ENCODE data around the gene HSDL1. TPM values are rescaled to one million over a fixed set of nuclear protein-coding genes. Genes with fewer than 3 reads are reported as not detected.
A peak's percentile ranks its signal among the peaks of the same experiment; 100 is the strongest.

Gene HSDL1
- 18.3 TPM for total RNA-seq

DNA sequence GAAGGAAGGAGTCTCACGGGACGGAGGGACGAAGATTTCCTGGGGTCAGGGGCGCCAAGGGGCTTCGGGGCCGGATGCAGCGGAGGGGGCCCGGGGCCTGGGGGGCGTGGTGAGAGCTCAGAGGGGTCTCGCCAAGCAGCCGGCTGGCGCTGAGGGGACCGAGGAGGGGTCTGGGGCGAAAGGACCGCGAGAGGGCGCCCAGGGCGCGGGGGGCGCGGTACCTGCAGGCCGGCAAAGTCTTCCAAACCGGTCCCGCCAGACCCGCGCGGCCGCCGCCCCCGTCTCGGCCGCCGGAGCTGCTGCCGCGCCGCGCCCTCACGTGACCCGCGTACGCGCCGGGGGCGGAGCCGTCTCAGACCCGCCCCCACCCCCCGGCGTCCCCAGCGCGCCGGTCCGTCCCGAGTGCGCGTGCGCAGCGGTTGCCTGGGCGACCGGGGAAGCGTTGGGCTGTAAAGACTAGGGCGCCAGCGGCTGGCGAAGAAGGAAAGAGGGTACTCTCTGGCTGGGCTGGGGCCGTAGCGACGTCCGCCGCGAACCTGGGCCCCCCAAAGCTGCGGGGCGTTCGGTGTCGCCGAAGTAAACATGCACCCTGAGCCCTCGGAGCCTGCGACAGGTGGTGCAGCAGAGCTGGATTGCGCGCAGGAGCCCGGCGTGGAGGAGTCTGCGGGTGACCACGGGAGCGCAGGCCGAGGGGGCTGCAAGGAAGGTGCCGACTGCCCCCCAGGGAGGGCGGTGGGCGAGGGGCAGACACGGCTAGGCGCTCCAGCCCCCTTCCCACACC lies at the start of gene HSDL1, which contains the start of gene DNAAF1:
Gene HSDL1, minus strand, starts transcription at position 319 of the 781 bp plus-strand sequence. CDS start 13,856 bp downstream, outside the sequence.
Gene DNAAF1, plus strand, starts transcription at position 450 of the 781 bp plus-strand sequence. Its CDS starts 133 bp downstream, at position 583.
- peak; percentile 93 for DNase-seq (ENCODE audit: low spot score)

DNA sequence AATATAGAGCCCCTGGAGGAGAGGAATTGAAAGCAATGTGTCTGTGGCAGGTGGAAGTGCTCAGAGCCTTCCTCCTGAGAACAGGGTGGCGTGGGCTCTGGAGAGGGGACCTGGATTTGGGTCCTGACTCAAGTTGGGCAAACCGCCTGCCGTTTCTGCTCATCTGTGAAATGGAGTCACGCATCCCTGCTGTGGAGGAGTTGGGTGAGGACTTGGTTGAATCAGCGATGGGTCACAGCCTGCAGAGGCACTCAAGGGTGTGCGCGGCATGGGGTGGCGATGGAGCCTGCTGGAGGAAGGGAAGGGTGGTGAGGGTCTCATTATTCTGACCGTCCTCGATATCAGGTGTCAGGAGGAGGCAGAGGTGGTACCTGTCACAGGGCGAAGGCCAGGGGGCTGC lies 49.0 kb upstream of the HSDL1 start:
- no peak for DNase-seq (ENCODE audit: low spot score)

DNA sequence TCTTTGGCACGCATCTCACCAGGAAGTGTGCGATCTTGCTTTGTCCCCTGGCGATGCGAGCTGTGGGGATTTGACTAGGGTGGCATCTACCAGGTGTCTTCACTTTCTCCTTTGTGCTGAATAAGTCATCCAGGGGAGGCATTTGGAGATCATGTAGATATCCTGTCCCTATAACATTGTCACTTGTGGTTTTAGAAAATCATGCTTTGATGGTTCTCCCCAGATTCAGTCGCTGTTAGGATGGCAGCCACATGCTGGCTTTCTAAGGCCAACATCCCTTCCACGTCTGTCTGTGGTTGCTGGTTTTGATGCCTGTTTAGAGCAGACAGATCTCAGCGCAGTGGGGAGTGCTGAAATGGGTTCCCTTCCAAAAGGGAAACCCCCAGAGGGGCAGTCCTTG lies 48.5 kb upstream of the HSDL1 start:
- DNase-seq (ENCODE audit: low spot score): no peak

DNA sequence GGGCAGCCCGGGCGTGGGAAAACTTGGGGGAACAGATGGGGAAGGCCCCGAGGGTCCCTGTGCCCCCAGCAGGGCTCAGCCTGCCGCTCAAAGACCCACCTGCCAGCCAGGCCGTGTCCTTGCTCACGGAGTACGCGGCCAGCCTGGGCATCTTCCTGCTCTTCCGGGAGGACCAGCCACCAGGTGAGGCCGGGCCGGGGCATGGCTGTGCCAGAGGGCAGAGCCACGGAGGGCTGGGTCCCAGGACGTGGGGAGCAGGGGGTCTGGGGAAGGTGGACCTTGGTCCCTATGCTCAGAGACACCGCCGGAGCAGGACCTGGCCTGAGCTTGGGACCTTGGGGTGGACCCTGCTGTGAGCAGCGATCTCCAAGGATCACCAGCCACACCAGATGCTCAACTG lies 46.5 kb upstream of the HSDL1 start:
- DNase-seq (ENCODE audit: low spot score): no peak

DNA sequence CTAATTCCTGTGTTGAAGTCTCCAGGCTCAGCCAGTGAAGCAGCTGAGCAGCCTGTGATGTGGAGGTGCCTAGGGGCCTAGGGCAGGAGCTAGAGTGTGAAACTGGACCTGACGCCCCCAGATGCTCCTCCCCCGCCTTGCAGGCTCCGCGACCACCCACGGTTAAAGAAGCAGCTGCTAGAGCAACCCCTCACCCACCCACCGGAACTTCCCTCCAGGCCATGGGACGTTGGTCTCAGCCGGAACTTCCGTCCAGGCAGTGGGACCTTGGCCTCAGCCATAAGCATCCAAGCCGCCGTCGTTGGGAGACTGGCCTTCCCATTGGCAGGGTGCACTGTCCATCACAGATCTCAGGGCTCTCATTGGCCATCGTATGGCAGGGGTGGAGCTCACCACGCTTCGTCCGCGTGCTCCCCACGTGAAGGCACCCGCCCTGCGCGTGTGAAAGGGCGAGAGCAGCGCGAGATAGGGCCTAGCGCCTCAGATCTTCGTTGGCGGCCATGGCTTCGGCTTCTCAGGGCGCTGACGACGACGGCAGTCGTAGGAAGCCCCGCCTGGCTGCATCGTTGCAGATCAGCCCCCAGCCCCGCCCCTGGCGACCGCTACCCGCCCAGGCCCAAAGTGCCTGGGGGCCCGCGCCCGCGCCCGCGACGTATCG lies 45.9 kb upstream of the HSDL1 start, which contains the start of gene ADAD2:
Gene ADAD2, plus strand, starts transcription at position 427 of the 658 bp plus-strand sequence. Its CDS starts 74 bp downstream, at position 501.
- no peak for DNase-seq (ENCODE audit: low spot score)

DNA sequence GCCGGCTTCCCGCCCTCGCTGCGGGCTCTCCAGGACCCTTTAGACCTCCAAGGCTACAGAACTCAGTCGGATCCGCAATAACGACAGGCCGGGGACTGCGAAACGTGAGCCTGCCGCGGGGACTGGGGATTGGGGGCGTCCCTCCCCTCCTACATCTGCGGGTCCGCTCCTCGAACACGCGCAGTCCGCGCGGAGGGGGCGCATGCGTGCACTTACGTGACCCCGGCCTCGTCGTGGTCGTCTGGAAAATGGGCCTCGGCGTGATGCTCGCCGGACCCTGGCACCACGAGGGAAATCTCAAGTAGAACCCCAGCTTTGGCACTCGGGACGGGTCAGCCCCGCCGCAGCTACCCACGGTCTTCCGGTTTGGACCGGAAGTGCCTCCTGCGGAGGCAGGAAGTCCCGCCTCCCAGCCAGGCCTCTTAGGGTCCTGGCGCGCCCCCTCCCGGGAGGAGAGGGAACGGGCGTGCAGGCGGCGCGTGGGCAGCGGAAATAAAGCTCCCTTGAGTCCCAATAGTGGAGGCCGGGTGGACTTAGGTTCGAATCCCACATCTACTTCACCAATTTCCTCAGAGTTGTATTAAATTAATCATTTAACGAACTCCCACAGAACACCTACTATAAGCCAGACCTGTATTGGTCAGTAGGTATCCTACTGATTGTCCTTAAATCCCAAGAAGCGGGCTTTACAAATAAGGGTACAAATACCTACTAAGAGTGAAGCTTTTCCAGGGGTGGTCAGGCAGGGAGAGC lies 41.9 kb upstream of the HSDL1 start, which contains the start of gene TAF1C:
Gene TAF1C, minus strand, starts transcription at position 373 of the 753 bp plus-strand sequence. CDS start 2,069 bp downstream, outside the sequence.
- peak; percentile 92 for DNase-seq (ENCODE audit: low spot score)

DNA sequence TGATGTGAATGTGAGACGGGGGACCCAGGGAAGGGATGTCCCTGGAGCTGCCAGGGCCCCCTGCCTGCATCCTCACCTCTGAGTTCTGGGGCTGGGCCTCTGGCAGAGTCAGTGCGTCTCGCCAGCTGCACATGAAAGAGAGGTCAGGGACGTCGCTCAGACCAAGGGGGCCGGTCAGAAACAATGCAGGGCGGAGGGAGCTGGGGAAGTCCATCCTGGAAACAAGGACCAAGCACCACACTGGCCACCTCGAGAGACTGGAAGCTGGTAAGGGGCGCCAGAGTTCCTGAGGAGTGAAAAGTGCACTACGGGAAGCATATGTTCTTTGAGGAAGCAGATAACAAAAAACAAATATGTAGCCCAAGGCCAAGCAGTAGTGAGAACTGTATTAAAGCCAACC lies 39.8 kb upstream of the HSDL1 start:
- no peak for DNase-seq (ENCODE audit: low spot score)

DNA sequence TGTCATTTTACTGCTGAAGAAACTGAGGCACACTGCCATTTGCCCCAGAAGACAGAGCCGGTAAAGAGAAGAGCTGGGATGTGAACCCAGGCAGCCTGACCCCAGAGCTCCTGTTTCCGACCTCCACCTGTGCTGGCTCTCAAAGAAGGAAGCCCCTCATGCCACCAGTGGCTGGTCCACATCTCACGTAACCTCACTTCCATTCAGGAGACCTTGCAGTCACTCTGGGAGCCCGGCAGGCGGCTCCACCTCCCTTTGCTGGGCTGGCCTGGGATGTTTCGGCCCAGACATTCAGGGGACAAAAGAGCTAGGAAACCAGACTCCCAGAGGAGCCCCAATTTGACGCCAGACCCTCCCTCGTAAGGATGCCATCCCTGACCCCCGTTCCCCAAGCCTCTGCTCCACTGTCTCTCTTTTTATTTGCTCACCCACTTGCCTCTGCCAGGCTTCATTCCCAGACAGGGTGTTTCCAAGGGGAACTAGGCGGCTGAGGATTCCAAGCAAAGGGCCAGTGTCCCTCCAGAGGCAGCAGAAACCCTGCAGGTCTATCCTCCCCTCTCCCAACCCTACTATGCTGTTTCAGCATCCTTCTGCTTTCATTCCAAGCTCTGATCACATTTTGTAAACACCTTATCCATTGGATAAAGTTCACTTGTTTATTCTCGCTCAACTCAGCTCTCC lies 39.1 kb upstream of the HSDL1 start:
- DNase-seq (ENCODE audit: low spot score): no peak

DNA sequence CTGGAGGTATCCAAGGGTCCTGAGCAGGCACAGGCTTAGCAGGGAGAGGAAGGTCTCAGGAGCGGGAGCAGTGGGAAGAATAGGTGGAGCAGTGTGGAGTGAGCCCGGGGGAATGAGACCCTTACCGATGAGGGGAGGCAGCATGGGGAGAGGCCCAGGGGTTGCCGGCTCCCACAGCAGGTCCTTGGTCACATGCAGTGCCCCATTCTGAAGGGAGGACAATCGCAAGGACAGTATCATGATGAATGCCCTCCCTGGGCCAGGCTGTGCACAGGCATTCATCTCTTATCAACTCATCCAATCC lies 38.5 kb upstream of the HSDL1 start:
- DNase-seq (ENCODE audit: low spot score): no peak

DNA sequence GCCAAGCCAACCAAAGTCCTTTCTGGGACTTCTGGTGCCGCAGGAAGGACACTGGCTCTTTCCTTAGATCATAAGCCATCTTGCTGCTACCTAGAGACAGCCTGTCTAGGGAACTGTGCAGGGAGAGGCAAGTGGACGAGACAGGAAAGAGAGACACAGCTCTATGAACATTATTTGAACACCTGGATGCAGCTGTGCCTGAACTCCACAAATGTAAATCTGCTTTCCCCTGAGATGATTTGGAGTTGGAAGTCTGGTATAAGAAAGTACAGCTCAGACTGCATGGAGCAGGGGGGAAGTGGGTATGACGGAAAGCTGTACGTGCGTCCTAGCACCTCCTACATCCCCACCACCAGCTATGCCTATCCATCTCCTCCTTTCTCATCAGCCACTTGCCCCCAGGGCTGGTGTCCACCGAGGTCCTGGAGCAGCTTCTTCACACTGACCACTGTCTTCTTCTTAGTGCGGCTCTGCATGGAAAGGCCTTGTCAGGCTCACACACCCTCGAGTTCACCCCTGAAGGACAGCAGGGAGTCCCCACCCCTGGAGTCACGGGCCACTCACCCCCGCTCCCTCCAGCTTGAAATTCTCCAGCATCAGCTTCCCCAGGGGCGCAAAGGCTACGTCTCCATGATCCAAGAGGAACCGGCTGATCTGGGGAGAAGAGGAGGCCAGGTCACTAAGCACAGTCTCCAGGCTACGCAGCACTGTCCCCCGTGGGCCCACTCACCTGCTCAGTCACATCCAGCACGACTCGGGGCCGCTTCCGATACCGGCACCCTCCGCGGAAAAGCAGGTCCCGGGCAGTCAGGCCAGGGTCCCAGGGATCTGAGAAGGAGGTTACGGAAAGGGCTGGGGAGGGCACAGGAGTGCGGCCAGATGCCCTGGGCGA lies 37.9 kb upstream of the HSDL1 start:
- DNase-seq (ENCODE audit: low spot score): no peak

DNA sequence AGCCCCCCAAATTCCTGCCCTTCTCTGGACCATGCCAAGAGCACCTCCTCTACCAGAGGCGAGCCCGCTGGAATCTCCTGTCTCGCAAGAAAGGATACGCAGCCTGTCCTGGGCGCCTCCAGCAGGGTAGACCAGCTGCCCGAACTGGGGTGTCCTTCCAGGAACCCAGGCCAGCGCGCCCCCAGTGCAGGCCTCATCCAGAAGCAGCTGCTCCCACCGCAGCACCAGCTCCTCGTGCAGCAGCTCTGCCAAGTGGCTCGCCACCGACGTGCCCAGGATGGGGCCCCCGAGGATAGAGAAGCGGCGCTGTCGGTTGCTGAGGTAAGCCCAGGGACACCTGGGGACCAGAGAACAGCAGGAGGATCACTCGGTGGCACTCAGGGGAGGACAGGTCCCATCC lies 37.1 kb upstream of the HSDL1 start:
- no peak for DNase-seq (ENCODE audit: low spot score)

DNA sequence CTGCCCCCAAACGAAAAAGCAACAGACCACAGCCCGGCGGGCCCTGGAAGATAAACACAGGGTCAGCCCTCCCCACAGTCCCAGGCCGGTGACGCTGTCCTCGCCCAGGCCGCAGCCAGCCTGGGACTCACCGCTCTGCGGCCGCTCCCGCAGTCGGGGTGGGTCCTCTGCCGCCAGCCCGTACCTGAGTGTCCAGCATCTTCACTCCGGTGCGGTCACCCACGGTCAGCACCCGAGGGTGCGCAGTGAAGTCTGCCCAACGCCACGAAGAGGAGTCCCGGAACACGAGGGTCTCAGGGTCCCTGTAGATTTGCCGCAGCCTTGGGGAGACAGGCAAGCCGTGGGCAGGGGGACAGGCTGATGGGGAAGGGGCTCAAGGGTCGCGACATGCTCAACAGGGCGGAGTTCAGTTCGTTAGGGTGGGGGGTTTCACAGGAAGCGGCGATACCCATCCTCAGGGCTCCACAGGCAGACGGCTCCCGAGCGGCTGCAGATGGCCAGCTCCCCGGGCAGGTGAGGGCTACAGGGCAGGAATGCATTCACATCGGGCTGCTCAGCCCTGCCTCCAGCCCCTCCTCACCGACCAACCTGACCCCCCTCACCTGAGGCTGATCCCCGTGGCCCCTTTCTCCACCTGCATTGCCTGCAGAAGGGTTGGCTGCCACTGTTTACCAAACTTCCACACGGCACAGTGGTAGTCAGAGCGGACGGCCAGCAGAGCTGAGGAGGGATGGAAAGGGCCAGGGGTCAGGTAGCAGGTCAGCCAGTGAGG lies 36.4 kb upstream of the HSDL1 start:
- no peak for DNase-seq (ENCODE audit: low spot score)

DNA sequence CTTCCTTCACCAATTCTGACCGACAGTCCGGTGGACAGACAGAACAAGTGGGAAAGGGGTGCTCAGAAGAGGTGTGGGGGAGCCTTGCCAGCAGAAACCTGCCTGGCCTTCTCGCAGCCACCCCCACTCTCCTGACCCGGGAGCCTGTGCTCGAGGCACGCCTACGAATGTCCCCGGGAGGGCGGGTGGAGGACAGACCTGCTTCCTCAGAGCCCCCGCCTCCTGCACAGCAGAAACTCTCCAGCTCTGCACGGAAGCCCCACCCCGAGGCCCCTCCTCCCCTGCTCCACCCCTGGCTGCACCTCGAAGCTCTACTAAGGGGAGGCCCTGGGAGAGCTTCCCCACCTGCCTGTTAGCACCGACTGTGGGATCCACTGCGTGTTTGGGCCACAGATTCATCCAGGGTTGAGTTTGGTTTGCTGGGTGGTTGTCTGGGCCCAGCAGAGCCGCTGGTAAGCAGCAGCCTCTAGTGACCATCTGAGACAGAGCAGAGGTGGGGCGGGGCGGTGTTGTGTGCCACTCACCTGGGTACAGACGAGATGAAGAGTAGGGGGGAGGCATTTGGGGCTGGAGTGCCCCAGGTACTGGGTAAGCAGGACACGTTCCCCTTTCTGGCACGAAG lies 35.7 kb upstream of the HSDL1 start:
- no peak for DNase-seq (ENCODE audit: low spot score)

DNA sequence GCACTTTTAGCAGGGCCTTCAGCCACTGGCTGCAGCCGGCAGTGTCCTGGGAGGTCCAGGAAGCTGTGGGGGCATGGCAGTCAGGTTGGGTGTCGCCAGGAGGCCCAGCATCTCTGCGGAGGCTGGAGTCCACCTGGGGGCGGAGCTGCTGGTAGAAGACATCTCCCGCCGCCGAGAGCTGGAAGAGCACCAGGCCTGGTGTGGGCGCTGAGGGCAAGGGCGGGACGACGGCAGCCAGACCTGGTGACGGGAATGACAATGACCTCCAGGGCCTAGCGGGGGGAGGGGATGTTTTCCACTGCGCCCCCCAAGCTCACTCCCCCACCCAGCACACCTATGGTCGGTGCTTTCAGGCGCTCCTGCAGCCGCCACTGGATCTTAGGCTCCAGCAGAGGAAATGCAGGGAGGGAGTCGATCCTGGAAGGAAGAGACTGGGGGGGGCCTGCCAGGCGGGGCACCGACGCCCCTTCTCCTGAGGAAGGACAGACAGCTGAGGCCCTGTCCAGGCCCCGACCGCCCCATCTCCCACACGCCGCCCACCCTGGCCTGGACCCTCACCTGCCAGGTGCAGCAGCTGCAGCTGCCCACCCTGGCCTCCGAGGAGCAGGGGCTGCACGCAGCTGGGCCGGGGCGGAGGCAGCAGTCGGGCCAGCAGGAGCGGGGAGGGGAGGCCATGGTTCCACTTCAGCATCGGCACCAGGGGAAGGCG lies 34.8 kb upstream of the HSDL1 start:
- no peak for DNase-seq (ENCODE audit: low spot score)

DNA sequence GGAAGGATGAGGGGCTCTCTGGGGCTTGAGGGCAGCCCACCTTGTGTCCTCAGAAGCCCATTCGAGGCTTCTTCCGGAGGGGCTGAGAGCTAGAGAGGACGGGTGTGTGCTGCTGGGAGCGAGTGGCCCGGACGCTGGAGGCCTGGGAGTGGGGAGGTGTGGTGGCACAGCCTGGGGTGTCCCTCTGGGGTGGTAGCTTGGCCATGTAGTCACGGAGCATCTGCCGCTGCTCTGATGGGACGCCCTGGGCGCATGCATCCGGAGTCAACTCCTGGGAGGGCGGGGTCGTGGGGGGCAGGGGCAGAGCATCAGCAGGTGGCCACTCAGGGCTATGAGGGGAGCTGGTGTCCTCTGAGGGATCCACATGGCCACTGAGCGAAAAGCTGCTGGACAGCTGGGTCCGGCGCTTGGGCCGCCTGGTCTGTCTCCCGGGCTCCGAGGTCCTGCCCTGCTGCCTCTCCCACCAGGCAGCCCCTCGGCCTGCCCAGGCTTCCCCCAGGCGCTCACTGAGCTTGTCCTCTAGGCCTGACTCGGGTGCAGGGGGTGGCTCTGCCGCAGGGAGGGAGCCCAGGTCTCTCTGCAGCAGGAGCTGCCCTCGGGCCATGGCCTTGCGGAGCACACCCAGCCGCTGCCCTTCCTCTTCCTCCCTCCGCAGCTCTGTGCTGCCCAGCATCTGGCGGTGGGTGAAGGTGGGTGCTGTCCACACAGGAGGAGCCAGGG lies 34.1 kb upstream of the HSDL1 start:
- DNase-seq (ENCODE audit: low spot score): no peak

DNA sequence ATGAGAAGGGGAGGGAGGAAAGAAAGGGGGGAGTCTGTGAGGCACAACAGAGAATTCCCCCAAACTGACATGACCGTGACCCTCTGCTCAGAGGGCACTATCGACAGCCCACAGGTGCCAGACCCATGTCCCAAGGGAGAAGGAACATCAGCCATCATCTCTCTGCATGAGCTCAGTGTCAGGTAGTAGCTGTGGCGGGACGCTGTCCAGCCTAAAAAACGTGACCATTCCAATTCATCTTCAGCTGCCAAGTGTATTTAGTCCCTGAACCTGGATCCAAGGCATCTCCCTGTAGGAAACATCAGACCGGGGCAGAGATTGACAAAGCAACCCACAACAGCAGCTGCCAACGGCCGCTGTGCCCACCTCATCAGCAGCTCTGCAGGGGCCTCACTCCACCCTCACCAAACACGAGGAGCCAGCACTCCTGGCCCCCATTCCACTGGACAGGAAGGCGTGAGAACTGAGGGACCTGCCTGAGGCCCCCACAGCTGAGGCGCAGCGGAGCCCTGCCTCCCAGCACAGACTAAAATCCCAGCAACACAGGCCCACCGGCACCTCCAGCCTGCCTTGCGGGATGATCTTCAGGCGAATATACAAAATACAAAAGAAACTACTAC lies 33.3 kb upstream of the HSDL1 start:
- no peak for DNase-seq (ENCODE audit: low spot score)

DNA sequence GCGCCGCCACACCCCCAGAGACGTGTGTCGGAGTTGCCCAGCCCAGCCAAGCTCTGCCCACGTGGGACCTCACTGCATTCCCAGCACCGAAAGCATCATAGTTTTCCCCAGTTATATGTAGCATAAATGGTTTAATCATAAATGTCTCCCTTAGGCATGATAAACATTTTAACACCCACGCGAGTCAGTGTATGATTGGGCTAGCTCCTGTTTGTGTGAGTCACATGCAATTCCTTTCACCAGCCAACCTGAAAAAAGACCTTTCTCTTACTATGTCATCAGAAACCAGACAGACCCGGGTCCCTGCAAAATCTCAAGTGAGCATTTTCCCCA lies 32.7 kb upstream of the HSDL1 start:
- DNase-seq (ENCODE audit: low spot score): no peak

Data from ureter (tissue), 1 donor.